ENCODE results near the gene CD2. TPM values are rescaled to one million over a fixed set of nuclear protein-coding genes. Genes with fewer than 3 reads are reported as not detected.

CD2 gene
- total and polyA plus RNA-seq, 2 of the 8 experiments (the other 6 are each of a cell fraction or from before 2014, with no cell fraction given): not detected

GRCh38 chr1:116769104-116769452 is 14.8 kb downstream of the CD2 start (continued):
- no peak for TF ChIP-seq CBX8 (IDR thresholded peaks at IDR 0.05; ENCODE audit: borderline replicate concordance, low read depth, low read length)

Data from H1 (cell line).